Spleen (tissue), 7 donors: ENCODE data around the gene DDR2.

ENCODE experiments used
- CTCF ChIP-seq, 11 experiments: fragments of 200-600 bp in 7 of 11; fragments of 450-650 bp in 4 of 11; sonication (generic) in 4 of 11; IDR thresholded peaks in 8 of 11; conservative IDR thresholded peaks in 3 of 11; 1 replicate in 7 of 11; 2 replicates in 4 of 11; pipeline versions ENCODE4 v1.4.0 to v1.8.0; 2016 to 2021; ENCODE audit warnings: antibody characterized with exemption in 11 of 11, inconsistent platforms in 4 of 11, mild to moderate bottlenecking in 1 of 11
- POLR2A ChIP-seq, 3 donors: fragments of 450-650 bp; IDR thresholded peaks; one replicate each; pipeline ENCODE4 v1.5.1; 2017; ENCODE audit warnings: antibody characterized with exemption in 3 of 3, mild to moderate bottlenecking in 1 of 3
- POLR2AphosphoS5 ChIP-seq, 3 donors: sonication (generic); formaldehyde crosslinking; IDR thresholded peaks; one replicate each; pipeline ENCODE4 v1.5.1; 2017; ENCODE audit warnings: antibody characterized with exemption in 3 of 3
- donor health status: DM: no; HTN: no; CAD: no; lungs with moderate emphysema.
- donor health status: DM: no; HTN: no; CAD: no.
- donor health status: DM: no; HTN: no; CAD: no.

GRCh38 chr1:162733336-162733590 lies 101.0 kb downstream of the DDR2 start:
- TF ChIP-seq CTCF (IDR thresholded peaks at IDR 0.05 in 8 of 11, conservative IDR thresholded peaks at IDR 0.05 in 3 of 11) = no peak
- no peak for TF ChIP-seq POLR2A (IDR thresholded peaks at IDR 0.05)
- no peak for TF ChIP-seq POLR2AphosphoS5 (IDR thresholded peaks at IDR 0.05)
